HUES6 (cell line): ENCODE data around the gene SLC16A5.

Source experiments
- H3K27ac ChIP-seq: 2 replicates; pipeline ENCODE4 v1.7.0; 2013; ENCODE audit warnings: low read depth, mild to moderate bottlenecking, low read length, inconsistent platforms
- H3K27me3 ChIP-seq: 2 replicates; pipeline ENCODE4 v1.6.1; 2013; ENCODE audit warnings: low read length; ENCODE audit not compliant: control insufficient read depth, insufficient read depth
- H3K36me3 ChIP-seq: 2 replicates; pipeline ENCODE4 v1.6.1; 2013; ENCODE audit warnings: low read length; ENCODE audit not compliant: control insufficient read depth, insufficient read depth
- H3K4me1 ChIP-seq: 2 replicates; pipeline ENCODE4 v1.6.1; 2013; ENCODE audit warnings: low read length; ENCODE audit not compliant: control insufficient read depth, insufficient read depth
- H3K4me3 ChIP-seq: 2 replicates; pipeline ENCODE4 v1.5.1; 2013; ENCODE audit warnings: low read depth, low read length
- H3K9ac ChIP-seq: one replicate; pipeline ENCODE4 v1.6.1; 2013; ENCODE audit warnings: mild to moderate bottlenecking, low read length
- H3K9me3 ChIP-seq: 2 replicates; pipeline ENCODE4 v1.6.1; 2013; ENCODE audit warnings: low read depth, low read length; ENCODE audit not compliant: control insufficient read depth, insufficient read depth

SLC16A5 gene

DNA sequence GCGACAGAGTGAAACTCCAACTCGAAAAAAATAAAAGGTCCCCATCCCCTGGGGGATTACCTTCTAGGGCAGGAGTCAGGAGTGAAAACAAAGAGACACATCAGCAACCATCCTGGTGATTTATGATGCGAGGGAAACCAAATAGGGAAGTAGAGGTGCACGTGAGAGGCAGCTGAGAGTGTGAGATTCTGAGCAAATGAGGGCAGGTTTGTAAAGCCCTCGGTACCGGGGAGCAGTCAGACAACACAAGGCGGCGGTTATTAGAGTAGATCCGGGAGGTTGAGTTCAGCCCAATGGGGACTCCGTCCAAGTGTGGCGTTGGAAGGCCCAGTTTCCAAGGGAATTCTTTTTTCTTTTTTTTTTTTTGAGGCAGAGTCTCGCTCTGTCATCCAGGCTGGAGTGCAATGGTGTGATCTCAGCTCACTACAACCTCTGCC is 14.6 kb downstream of the SLC16A5 start:
- no peak overlapping the region for H3K9ac ChIP-seq
- no peaks in the 10 kb centered on the region for H3K27me3 ChIP-seq
- H3K36me3 ChIP-seq = peaks cover 41% of the 10 kb centered on the region
- no peak overlapping the region for H3K27ac ChIP-seq
- no peaks in the 10 kb centered on the region for H3K9me3 ChIP-seq
- H3K4me1 ChIP-seq = peaks cover 13% of the 10 kb centered on the region; the same call in 1 of the 2 replicates
- no peak overlapping the region for H3K4me3 ChIP-seq

DNA sequence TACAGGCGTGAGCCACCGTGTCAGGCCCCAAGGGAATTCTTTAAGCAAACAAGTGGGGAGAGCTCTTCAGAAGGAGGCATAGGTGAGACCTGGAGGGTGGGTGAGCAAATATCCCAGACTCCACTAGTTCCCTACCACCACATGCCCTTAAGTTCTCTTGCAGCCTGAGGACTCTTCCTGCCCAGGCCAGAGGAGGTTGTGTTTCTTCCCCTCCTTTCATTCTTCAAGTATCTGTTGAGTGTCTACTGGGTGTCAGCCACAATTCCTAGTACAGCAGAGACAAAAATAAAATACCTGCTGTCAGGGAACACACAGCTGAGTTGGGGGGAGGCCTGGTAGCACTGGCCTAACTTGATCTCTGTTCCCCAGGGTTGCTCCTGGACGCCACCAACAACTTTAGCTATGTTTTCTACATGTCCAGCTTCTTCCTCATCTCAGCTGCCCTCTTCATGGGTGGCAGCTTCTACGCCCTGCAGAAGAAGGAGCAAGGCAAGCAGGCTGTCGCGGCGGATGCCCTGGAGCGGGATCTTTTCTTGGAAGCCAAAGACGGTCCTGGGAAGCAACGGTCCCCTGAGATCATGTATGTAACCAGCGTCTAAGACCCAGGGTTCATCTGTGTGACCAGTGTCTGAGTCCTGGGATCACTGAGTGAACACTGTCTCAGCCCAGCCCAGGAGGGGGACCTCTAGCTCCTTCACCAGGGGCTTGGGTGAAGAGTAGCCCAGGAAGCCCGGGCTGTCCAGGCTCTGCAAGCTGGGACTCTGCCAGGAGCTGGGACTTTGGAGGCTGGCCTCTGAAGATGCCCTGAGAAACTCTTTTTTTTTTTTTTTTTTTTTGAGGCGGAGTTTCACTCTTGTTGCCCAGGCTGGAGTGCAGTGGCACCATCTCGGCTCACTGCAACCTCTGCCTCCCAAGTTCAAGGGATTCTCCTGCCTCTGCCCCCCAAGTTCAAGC is 16.1 kb downstream of the SLC16A5 start:
- Histone ChIP-seq H3K36me3 (peaks cover 27% of the 10 kb centered on the region), H3K27ac (no peak overlapping the region), H3K9ac (no peak overlapping the region)

GRCh38 chr17:75105126-75106080 is 17.6 kb downstream of the SLC16A5 start:
- Histone ChIP-seq H3K27ac (no peak overlapping the region), H3K4me1 (peaks cover 19% of the 10 kb centered on the region; the same call in 1 of the 2 replicates), H3K9ac (no peak overlapping the region)

More for the DNA sequence above, 16.1 kb downstream of the SLC16A5 start:
- Histone ChIP-seq H3K27me3 (no peaks in the 10 kb centered on the region), H3K4me1 (peaks cover 13% of the 10 kb centered on the region; the same call in 1 of the 2 replicates), H3K9me3 (no peaks in the 10 kb centered on the region), H3K4me3 (no peak overlapping the region)

DNA sequence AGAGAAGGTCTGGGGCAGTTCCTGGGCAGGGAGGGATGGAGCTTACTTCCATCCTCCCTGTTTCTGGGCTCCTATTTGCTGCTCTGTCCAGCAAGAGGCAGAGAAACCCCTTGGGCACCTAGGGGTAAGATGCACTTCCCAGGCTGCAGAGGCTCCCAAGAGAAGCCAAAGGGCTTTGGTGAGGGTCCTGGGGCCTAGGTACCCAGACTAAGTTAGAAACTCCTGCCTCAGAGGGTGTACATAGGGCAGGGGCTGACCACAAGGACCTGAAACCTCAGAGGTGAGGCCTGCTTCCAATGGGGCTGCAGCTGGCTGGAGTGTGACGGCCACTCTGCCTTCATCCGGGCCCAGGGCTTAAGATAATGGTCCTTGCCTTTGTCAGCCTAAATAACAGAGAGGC is 20.4 kb downstream of the SLC16A5 start:
- Histone ChIP-seq H3K4me3 (no peak overlapping the region), H3K36me3 (peaks cover 10% of the 10 kb centered on the region), H3K27ac (no peak overlapping the region), H3K9ac (no peak overlapping the region), H3K27me3 (no peaks in the 10 kb centered on the region), H3K9me3 (no peaks in the 10 kb centered on the region), H3K4me1 (peaks cover 11% of the 10 kb centered on the region; the same call in 1 of the 2 replicates)

More at GRCh38 chr17:75105126-75106080, 17.6 kb downstream of the SLC16A5 start:
- H3K9me3 ChIP-seq = no peaks in the 10 kb centered on the region
- no peaks in the 10 kb centered on the region for H3K27me3 ChIP-seq
- H3K4me3 ChIP-seq = no peak overlapping the region
- peaks cover 14% of the 10 kb centered on the region for H3K36me3 ChIP-seq

GRCh38 chr17:75109046-75109406 is 21.3 kb downstream of the SLC16A5 start:
- Histone ChIP-seq H3K9ac (peak overlapping the region; percentile 67), H3K9me3 (no peaks in the 10 kb centered on the region), H3K27ac (no peak overlapping the region), H3K27me3 (no peaks in the 10 kb centered on the region), H3K4me1 (peaks cover 14% of the 10 kb centered on the region; the same call in 1 of the 2 replicates), H3K36me3 (peaks cover 4% of the 10 kb centered on the region; the same call in 1 of the 2 replicates), H3K4me3 (peak overlapping the region; percentile 76)

- Histone ChIP-seq H3K4me3 (peak within 1 kb of the TSS; percentile 76), H3K9me3 (no peaks in the 10 kb centered on the region), H3K27me3 (no peaks in the 10 kb centered on the region), H3K36me3 (0 out of 2 replicates have a peak, but pooled peaks cover 3% of the 10 kb centered on the region), H3K4me1 (peaks cover 18% of the 10 kb centered on the region; the same call in 1 of the 2 replicates), H3K27ac (0 out of 2 replicates have a peak within 1 kb of the TSS, but pooled peaks have one; percentile 10), H3K9ac (peak within 1 kb of the TSS; percentile 67)
These were observed 21.9 kb downstream of the SLC16A5 start, which contains the start of gene ARMC7 for GRCh38 chr17:75109407-75110233. ARMC7 (plus strand) TSS chr17:75109969; CDS start chr17:75110289, 320 bp downstream.

DNA sequence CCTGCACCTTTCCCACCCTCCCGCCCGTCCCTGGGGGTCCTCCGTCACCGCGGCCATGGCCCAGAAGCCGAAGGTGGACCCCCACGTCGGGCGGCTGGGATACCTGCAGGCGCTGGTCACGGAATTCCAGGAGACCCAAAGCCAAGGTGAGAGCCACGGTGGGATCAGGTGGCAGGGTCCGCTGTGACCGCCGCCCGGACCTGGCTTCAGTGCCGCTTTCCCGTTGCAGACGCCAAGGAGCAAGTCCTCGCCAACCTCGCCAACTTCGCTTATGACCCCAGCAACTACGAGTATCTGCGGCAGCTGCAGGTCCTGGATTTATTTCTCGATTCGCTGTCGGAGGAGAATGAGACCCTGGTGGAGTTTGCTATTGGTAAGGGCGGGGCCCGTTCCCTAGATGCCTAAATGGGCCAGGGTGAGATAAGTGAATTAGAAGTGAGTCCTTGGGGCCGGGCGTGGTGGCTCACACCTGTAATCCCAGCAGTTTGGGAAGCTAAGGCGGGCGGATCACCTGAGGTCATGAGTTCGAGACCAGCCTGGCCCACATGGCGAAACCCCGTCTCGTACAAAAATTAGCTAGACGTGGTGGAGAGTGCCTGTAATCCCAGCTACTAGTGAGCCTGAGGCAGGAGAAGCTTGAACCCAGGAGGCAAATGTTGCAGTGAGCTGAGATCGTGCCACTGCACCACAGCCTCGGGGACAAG is 22.6 kb downstream of the SLC16A5 start:
- H3K9ac ChIP-seq = peak overlapping the region; percentile 67
- peak overlapping the region; percentile 76 for H3K4me3 ChIP-seq
- no peaks in the 10 kb centered on the region for H3K27me3 ChIP-seq
- peaks cover 16% of the 10 kb centered on the region; the same call in 1 of the 2 replicates for H3K4me1 ChIP-seq
- peaks cover 3% of the 10 kb centered on the region; the same call in 1 of the 2 replicates for H3K36me3 ChIP-seq
- no peak overlapping the region for H3K27ac ChIP-seq
- no peaks in the 10 kb centered on the region for H3K9me3 ChIP-seq

DNA sequence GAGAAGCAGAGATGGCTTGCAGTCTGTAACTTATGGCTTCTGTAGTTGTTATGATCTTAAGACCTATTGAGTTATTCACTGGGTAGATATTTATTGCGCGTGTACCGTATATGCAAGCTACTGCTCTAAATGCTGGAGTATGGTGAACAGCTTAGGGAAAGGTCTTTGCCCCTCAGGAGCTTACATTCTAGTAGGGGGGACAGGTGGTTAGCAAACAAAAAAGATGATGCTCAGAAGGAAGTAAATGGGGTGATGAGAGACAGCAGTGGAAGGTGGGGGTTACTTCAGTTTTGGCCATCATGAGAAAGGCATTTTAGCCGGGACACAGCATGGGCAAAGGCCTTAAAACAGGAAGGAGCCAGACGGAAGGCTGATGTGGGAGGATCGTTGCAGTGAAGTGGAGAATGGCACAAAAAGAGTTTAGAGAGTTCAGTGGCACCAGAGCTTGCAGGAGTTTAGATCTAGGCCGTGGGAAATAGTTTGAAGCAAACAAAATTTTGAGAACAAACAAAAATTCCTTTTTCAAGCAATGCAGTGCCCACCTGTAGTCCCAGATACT is 24.1 kb downstream of the SLC16A5 start:
- Histone ChIP-seq H3K9me3 (no peaks in the 10 kb centered on the region), H3K9ac (no peak overlapping the region), H3K4me1 (peaks cover 13% of the 10 kb centered on the region; the same call in 1 of the 2 replicates), H3K27ac (no peak overlapping the region), H3K36me3 (peaks cover 12% of the 10 kb centered on the region), H3K27me3 (no peaks in the 10 kb centered on the region), H3K4me3 (no peak overlapping the region)

- Histone ChIP-seq H3K27ac (no peak overlapping the region), H3K36me3 (peaks cover 14% of the 10 kb centered on the region), H3K9ac (no peak overlapping the region), H3K9me3 (no peaks in the 10 kb centered on the region), H3K4me1 (peaks cover 12% of the 10 kb centered on the region; the same call in 1 of the 2 replicates), H3K27me3 (no peaks in the 10 kb centered on the region), H3K4me3 (0 out of 2 replicates have a peak overlapping the region, but pooled peaks have one; percentile 19)
These were observed 26.2 kb downstream of the SLC16A5 start for GRCh38 chr17:75113798-75114551.
